HCT116 (cell line): ENCODE results near the gene TAL1. TPM values are rescaled to one million over a fixed set of nuclear protein-coding genes. Genes with fewer than 3 reads are reported as not detected.

Experiments used
- ATAC-seq: fragments of 200-7000 bp; cut with Tn5 transposase; 2 replicates; pipeline ENCODE4 v1.9.1; 2020; ENCODE audit warnings: mild to moderate bottlenecking, moderate library complexity
- BruUV-seq: library from RNA; stranded (reverse); fragments of 400-500 nt; replicated peaks from 2 replicates; lab custom pipeline; 2021; lab: Mats Ljungman, UMichigan
- CTCF ChIA-PET: fragments of 300-600 bp; sonication (Branson Sonifier 250); formaldehyde crosslinking; loops from one replicate; lab custom pipeline; 2021; ENCODE audit warnings: antibody characterized with exemption; lab: Charles Lee
- POLR2A ChIA-PET: fragments of 300-600, 350-600 bp; sonication (Branson Sonifier 250); formaldehyde crosslinking; loops from one replicate; lab custom pipeline; 2021; ENCODE audit warnings: antibody characterized with exemption; lab: Charles Lee
- RAD21 ChIA-PET, 2 experiments: fragments of 300-600 bp; sonication (Branson Sonifier 250); formaldehyde crosslinking; loops; one replicate each; lab custom pipeline; 2023; ENCODE audit warnings: low total read pairs in 2 of 2; ENCODE audit not compliant: uncharacterized antibody in 2 of 2, unreplicated experiment in 2 of 2, low non-redundant PET in 1 of 2; lab: Charles Lee
- DNase-seq: peaks from one replicate; pipeline ENCODE4 v3.0.0-alpha.2; 2010; ENCODE audit warnings: low read depth, low spot score
- H2AFZ ChIP-seq: fragments of 200-600 bp; shearing (Covaris generic), sonication (generic); 2 replicates; pipeline ENCODE4 v1.6.1; 2017; ENCODE audit warnings: low read depth, mixed run types, mixed read lengths, antibody characterized with exemption, low read length; ENCODE audit not compliant: poor library complexity, severe bottlenecking
- H3K27ac ChIP-seq: 2 replicates; pipeline ENCODE4 v1.5.1; 2012; ENCODE audit warnings: low read depth, low read length
- H3K27me3 ChIP-seq: fragments of 200-600 bp; sonication (generic); 2 replicates; pipeline ENCODE4 v1.6.1; 2016; ENCODE audit warnings: mixed run types, low read length, mixed read lengths; ENCODE audit not compliant: insufficient read depth
- H3K36me3 ChIP-seq, 2 experiments: fragments of 200-500 bp in 1 of 2; fragments of 200-600 bp in 1 of 2; sonication (Bioruptor generic) in 1 of 2; sonication (generic) in 1 of 2; 2 replicates each; pipeline versions ENCODE4 v1.5.1 to v1.6.1; 2014 to 2016; ENCODE audit warnings: low read length in 2 of 2, inconsistent platforms in 1 of 2, mixed read lengths in 1 of 2, mixed run types in 1 of 2; ENCODE audit not compliant: insufficient read depth in 2 of 2, control insufficient read depth in 1 of 2
- H3K4me1 ChIP-seq, 2 experiments: fragments of 200-600 bp in 1 of 2; sonication (generic) in 1 of 2; 2 replicates each; pipeline versions ENCODE4 v1.5.1 to v1.6.1; 2012 to 2017; ENCODE audit warnings: low read length in 2 of 2, inconsistent platforms in 1 of 2, mild to moderate bottlenecking in 1 of 2, mixed read lengths in 1 of 2, mixed run types in 1 of 2, moderate library complexity in 1 of 2; ENCODE audit not compliant: insufficient read depth in 2 of 2, control insufficient read depth in 1 of 2
- H3K4me2 ChIP-seq: fragments of 200-600 bp; sonication (generic); 2 replicates; pipeline ENCODE4 v1.6.1; 2017; ENCODE audit warnings: mixed run types, low read length, mixed read lengths
- H3K4me3 ChIP-seq, 2 experiments: fragments of 200-600 bp in 1 of 2; sonication (generic) in 1 of 2; replicated peaks in 1 of 2; 2 replicates each; pipeline ENCODE4 v1.5.1; 2011 to 2016; ENCODE audit warnings: low read length in 2 of 2, control low read depth in 1 of 2, low read depth in 1 of 2, mild to moderate bottlenecking in 1 of 2, mixed read lengths in 1 of 2, mixed run types in 1 of 2
- H3K79me2 ChIP-seq: fragments of 200-600 bp; sonication (generic); 2 replicates; pipeline ENCODE4 v1.6.1; 2017; ENCODE audit warnings: mild to moderate bottlenecking, mixed run types, low read length, moderate library complexity, mixed read lengths; ENCODE audit not compliant: insufficient read depth
- H3K9ac ChIP-seq: fragments of 200-600 bp; sonication (generic); 2 replicates; pipeline ENCODE4 v1.6.1; 2016; ENCODE audit warnings: low read length, mixed read lengths
- H3K9me2 ChIP-seq: fragments of 200-600 bp; sonication (generic), shearing (Covaris generic); 2 replicates; pipeline ENCODE4 v1.6.1; 2017; ENCODE audit warnings: mixed run types, mild to moderate bottlenecking, moderate library complexity; ENCODE audit not compliant: insufficient read depth
- H3K9me3 ChIP-seq, 2 experiments: fragments of 200-500 bp in 1 of 2; fragments of 200-600 bp in 1 of 2; sonication (Bioruptor generic) in 1 of 2; sonication (generic) in 1 of 2; 2 replicates each; pipeline ENCODE4 v1.6.1; 2014 to 2017; ENCODE audit warnings: low read length in 2 of 2, mixed read lengths in 2 of 2, inconsistent platforms in 1 of 2, low read depth in 1 of 2, mild to moderate bottlenecking in 1 of 2, mixed run types in 1 of 2, moderate library complexity in 1 of 2; ENCODE audit not compliant: control insufficient read depth in 1 of 2, insufficient read depth in 1 of 2
- H4K20me1 ChIP-seq: fragments of 200-600 bp; sonication (generic), shearing (Covaris generic); 2 replicates; pipeline ENCODE4 v1.6.1; 2017; ENCODE audit warnings: mixed run types, mild to moderate bottlenecking, moderate library complexity; ENCODE audit not compliant: insufficient read depth
- ATF3 ChIP-seq: IDR thresholded peaks from 2 replicates; pipeline ENCODE4 v1.6.1; 2012
- CBX3 ChIP-seq: IDR thresholded peaks from 2 replicates; pipeline ENCODE4 v1.6.1; 2012; ENCODE audit warnings: low read depth
- CEBPB ChIP-seq: IDR thresholded peaks from 2 replicates; pipeline ENCODE4 v1.6.1; 2012; ENCODE audit warnings: low read depth
- EGR1 ChIP-seq: IDR thresholded peaks from 2 replicates; pipeline ENCODE4 v1.6.1; 2012; ENCODE audit warnings: low read depth
- ELF1 ChIP-seq: IDR thresholded peaks from 2 replicates; pipeline ENCODE4 v1.6.1; 2012; ENCODE audit warnings: low read depth, borderline replicate concordance
- EZH2phosphoT487 ChIP-seq: fragments of 200-600 bp; IDR thresholded peaks from 2 replicates; pipeline ENCODE4 v1.6.1; 2018; ENCODE audit warnings: antibody characterized with exemption, borderline replicate concordance
- JUND ChIP-seq: IDR thresholded peaks from 2 replicates; pipeline ENCODE4 v1.6.1; 2012
- POLR2A ChIP-seq: IDR thresholded peaks from 2 replicates; pipeline ENCODE4 v1.7.0; 2011; ENCODE audit warnings: borderline replicate concordance; ENCODE audit not compliant: insufficient read depth, insufficient read length; ENCODE audit errors: extremely low read depth
- RAD21 ChIP-seq: IDR thresholded peaks from 2 replicates; pipeline ENCODE4 v1.6.1; 2012; ENCODE audit warnings: low read depth, mild to moderate bottlenecking
- SIN3A ChIP-seq: IDR thresholded peaks from 2 replicates; pipeline ENCODE4 v1.6.1; 2012; ENCODE audit warnings: low read depth
- SRF ChIP-seq: IDR thresholded peaks from 2 replicates; pipeline ENCODE4 v1.6.1; 2012; ENCODE audit warnings: low read depth
- TCF7L2 ChIP-seq: IDR thresholded peaks from 2 replicates; pipeline ENCODE4 v1.7.0; 2011; ENCODE audit warnings: borderline replicate concordance, inconsistent platforms; ENCODE audit not compliant: insufficient read depth, insufficient read length; ENCODE audit errors: extremely low read depth
- YY1 ChIP-seq: IDR thresholded peaks from 2 replicates; pipeline ENCODE4 v1.6.1; 2011; ENCODE audit warnings: low read length, low read depth, moderate library complexity, mild to moderate bottlenecking; ENCODE audit not compliant: insufficient replicate concordance; ENCODE audit errors: extremely low read depth
- ZFX ChIP-seq: fragments of 450-650 bp; IDR thresholded peaks from 2 replicates; pipeline ENCODE4 v1.6.1; 2017
- ZNF274 ChIP-seq: fragments of 200-500 bp; sonication (Bioruptor generic); IDR thresholded peaks from 2 replicates; pipeline ENCODE4 v1.6.1; 2014; ENCODE audit warnings: mild to moderate bottlenecking, low read depth, low read length, inconsistent platforms
- intact Hi-C: fragments of 100-400 bp; cut with micrococcal nuclease; formaldehyde crosslinking; loops from 2 replicates; pipeline ENCODE4 v1.10.0; 2022
- total RNA-seq: library from RNA; stranded (reverse); gene quantifications from one replicate; pipeline ENCODE4 v1.2.1, GENCODE V29; 2021; ENCODE audit not compliant: unreplicated experiment
- TF ChIP-seq, protein P1 (sequence below): IDR thresholded peaks from 2 replicates; pipeline ENCODE4 v1.6.1; 2012
- TF ChIP-seq, protein P2 (sequence below): IDR thresholded peaks from 2 replicates; pipeline ENCODE4 v1.6.1; 2011; ENCODE audit warnings: mild to moderate bottlenecking, low read length, moderate library complexity; ENCODE audit not compliant: insufficient replicate concordance; ENCODE audit errors: extremely low read depth

The TAL1 gene
- total RNA-seq, 1 experiment from 2014 or later, result 0.05 TPM

DNA sequence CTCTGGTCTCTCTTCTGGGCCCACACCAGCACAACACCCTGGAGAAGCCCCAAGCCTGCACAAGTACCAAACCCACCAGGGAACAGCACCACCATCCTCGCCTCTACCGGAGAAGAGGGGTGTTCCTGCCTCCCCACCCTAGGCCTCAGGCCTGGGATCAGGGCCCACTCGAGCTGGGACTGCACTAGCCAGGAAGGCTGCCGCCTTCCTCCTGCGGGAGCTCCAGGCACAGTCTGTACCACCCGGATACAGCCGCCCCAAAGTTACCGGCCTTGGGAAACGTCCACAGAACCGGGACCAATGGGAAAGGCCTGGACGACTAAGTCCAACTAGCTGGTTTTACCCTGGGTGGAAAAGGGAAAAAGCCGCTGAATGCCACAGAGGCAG, 3.4 kb downstream of the TAL1 start:
- no peaks in the 10 kb centered on the region for H3K4me1 ChIP-seq
- no TSS peak for BruUV-seq
- no peak overlapping the region for H3K9ac ChIP-seq
- H3K79me2 ChIP-seq, result no peaks in the 10 kb centered on the region
- ATAC-seq, result no peak
- no peak for DNase-seq
- RAD21 ChIA-PET, result no interaction called here
- peaks cover 2% of the 10 kb centered on the region; the same call in 1 of the 2 replicates for H3K27me3 ChIP-seq
- no peak for TF ChIP-seq ATF3
- no peak for TF ChIP-seq ZFX
- TF ChIP-seq ELF1, result no peak
- no peak for TF ChIP-seq EGR1
- no peak for TF ChIP-seq POLR2A
- TF ChIP-seq, protein P1, sequence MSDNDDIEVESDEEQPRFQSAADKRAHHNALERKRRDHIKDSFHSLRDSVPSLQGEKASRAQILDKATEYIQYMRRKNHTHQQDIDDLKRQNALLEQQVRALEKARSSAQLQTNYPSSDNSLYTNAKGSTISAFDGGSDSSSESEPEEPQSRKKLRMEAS, result no peak
- TF ChIP-seq SIN3A, result no peak
- TF ChIP-seq CBX3, result no peak
- TF ChIP-seq YY1, result no peak
- CTCF ChIA-PET, result no interaction called here
- POLR2A ChIA-PET, result no interaction called here
- H4K20me1 ChIP-seq, result no peaks in the 10 kb centered on the region
- H2AFZ ChIP-seq, result no peak overlapping the region
- H3K4me3 ChIP-seq, result no peak overlapping the region
- H3K9me2 ChIP-seq, result no peaks in the 10 kb centered on the region
- H3K36me3 ChIP-seq, result no peaks in the 10 kb centered on the region
- no peaks in the 10 kb centered on the region for H3K9me3 ChIP-seq
- intact Hi-C loops, result no loop called here
- H3K27ac ChIP-seq, result no peak overlapping the region
- no peak overlapping the region for H3K4me2 ChIP-seq

DNA sequence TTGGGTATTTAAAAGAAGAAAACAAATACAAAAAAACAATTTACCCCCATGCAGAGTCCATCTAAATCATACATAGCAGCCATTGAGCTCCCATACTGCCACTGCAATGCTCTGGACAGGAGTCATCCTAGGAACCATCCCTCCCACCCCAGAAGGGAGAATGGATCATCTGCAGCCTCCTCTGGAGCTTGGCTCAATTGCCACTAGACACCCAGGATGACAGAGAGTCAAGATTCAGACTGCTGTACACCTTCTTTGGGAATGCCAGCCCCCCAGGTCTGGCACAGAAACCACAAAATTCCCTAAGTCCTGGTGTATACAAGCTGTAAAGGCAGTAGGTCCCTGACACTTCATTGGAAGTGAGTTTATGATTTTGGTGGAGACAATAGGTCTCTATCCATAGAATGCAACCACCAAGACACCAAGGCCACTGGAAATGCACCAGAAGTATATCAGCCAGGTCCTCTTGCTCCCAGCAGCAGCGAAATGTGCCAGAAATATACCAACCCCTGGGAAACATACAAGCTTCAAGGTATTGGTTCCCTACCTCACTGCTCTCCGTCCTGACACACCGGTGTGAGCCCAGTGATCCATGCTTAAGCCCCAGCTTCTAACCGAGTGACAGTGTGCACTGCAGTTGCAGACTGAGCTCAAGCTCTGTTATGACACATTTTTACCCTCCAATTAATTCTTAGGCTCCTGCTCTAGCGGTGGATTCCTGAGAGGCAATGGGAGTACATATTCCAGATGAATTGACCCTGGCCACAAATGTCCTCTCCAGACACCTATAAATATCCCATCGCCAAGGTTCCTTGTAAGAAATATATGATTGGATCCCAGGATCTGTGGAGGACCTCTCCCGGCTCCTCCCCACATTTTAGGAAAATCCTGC, 4.4 kb downstream of the TAL1 start:
- H3K79me2 ChIP-seq, result no peaks in the 10 kb centered on the region
- no peaks in the 10 kb centered on the region for H3K36me3 ChIP-seq
- H3K9me2 ChIP-seq, result no peaks in the 10 kb centered on the region
- peaks cover 10% of the 10 kb centered on the region for H3K27me3 ChIP-seq
- BruUV-seq, result no TSS peak
- CTCF ChIA-PET, result interaction anchor here (1.3 kb wide), 1 partner anchor 49 kb away, joined by 3 read pairs; no protein-coding TSS in a partner anchor
- H3K9me3 ChIP-seq, result no peaks in the 10 kb centered on the region
- intact Hi-C loops, result no loop called here
- no peak overlapping the region for H3K4me3 ChIP-seq
- H3K9ac ChIP-seq, result no peak overlapping the region
- POLR2A ChIA-PET, result no interaction called here
- H3K4me2 ChIP-seq, result no peak overlapping the region
- H3K27ac ChIP-seq, result no peak overlapping the region
- RAD21 ChIA-PET, result no interaction called here
- H2AFZ ChIP-seq, result no peak overlapping the region
- ATAC-seq (no peak), DNase-seq (no peak)
- no peaks in the 10 kb centered on the region for H4K20me1 ChIP-seq
- H3K4me1 ChIP-seq, result no peaks in the 10 kb centered on the region
- TF ChIP-seq ATF3 (no peak), ZNF274 (no peak), TCF7L2 (no peak), ZFX (no peak), RAD21 (no peak), JUND (no peak), CBX3 (no peak), CEBPB (no peak), SRF (no peak), EZH2phosphoT487 (no peak), YY1 (no peak)
- TF ChIP-seq, protein P1, result no peak
- TF ChIP-seq, protein P2, sequence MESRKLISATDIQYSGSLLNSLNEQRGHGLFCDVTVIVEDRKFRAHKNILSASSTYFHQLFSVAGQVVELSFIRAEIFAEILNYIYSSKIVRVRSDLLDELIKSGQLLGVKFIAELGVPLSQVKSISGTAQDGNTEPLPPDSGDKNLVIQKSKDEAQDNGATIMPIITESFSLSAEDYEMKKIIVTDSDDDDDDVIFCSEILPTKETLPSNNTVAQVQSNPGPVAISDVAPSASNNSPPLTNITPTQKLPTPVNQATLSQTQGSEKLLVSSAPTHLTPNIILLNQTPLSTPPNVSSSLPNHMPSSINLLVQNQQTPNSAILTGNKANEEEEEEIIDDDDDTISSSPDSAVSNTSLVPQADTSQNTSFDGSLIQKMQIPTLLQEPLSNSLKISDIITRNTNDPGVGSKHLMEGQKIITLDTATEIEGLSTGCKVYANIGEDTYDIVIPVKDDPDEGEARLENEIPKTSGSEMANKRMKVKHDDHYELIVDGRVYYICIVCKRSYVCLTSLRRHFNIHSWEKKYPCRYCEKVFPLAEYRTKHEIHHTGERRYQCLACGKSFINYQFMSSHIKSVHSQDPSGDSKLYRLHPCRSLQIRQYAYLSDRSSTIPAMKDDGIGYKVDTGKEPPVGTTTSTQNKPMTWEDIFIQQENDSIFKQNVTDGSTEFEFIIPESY, result no peak
